Panc1 (cell line): ENCODE measurements around the gene SMYD5. TPM values are rescaled to one million over a fixed set of nuclear protein-coding genes. Genes with fewer than 3 reads are reported as not detected.

Experiments
- ATAC-seq: fragments of 200-7000 bp; cut with Tn5 transposase; 2 replicates; pipeline ENCODE4 v1.9.1; 2020; ENCODE audit warnings: mild to moderate bottlenecking, moderate library complexity
- BruUV-seq: library from RNA; stranded (reverse); fragments of 400-500 nt; replicated peaks from 2 replicates; lab custom pipeline; 2021; lab: Mats Ljungman, UMichigan
- CTCF ChIA-PET: fragments of 300-600 bp; sonication (Branson Sonifier 250); formaldehyde crosslinking; loops from one replicate; lab custom pipeline; 2022; ENCODE audit warnings: antibody characterized with exemption; lab: Charles Lee
- POLR2A ChIA-PET: fragments of 300-600 bp; sonication (Branson Sonifier 250); formaldehyde crosslinking; loops from one replicate; lab custom pipeline; 2022; ENCODE audit warnings: antibody characterized with exemption; lab: Charles Lee
- DNase-seq: peaks from one replicate; pipeline ENCODE4 v3.0.0-alpha.2; 2010; ENCODE audit warnings: low read depth, low spot score
- H3K27ac ChIP-seq: 2 replicates; pipeline ENCODE4 v1.5.1; 2011; ENCODE audit warnings: mild to moderate bottlenecking, low read length, inconsistent platforms
- H3K27me3 ChIP-seq: fragments of 200-500 bp; sonication (Bioruptor generic); 2 replicates; pipeline ENCODE4 v1.6.0; 2014; ENCODE audit warnings: low read length, inconsistent platforms; ENCODE audit not compliant: control insufficient read depth, insufficient read depth
- H3K36me3 ChIP-seq: fragments of 200-500 bp; sonication (Bioruptor generic); 2 replicates; pipeline ENCODE4 v1.5.1; 2014; ENCODE audit warnings: inconsistent platforms, mild to moderate bottlenecking, low read length, moderate library complexity; ENCODE audit not compliant: control insufficient read depth, insufficient read depth
- H3K4me1 ChIP-seq: 2 replicates; pipeline ENCODE4 v1.5.1; 2011; ENCODE audit warnings: inconsistent platforms, mild to moderate bottlenecking, low read length, moderate library complexity; ENCODE audit not compliant: control insufficient read depth, insufficient read depth
- H3K4me3 ChIP-seq, 2 experiments: 2 replicates each; pipeline ENCODE4 v1.5.1; 2011 to 2012; ENCODE audit warnings: low read depth in 2 of 2, low read length in 2 of 2, mild to moderate bottlenecking in 2 of 2, inconsistent platforms in 1 of 2, moderate library complexity in 1 of 2
- H3K9me3 ChIP-seq: fragments of 200-500 bp; sonication (Bioruptor generic); 2 replicates; pipeline ENCODE4 v1.5.1; 2014; ENCODE audit warnings: low read depth, mild to moderate bottlenecking, inconsistent platforms, low read length, moderate library complexity; ENCODE audit not compliant: control insufficient read depth, insufficient read depth
- CTCF ChIP-seq: fragments of 450-650 bp; IDR thresholded peaks from 2 replicates; pipeline ENCODE4 v1.5.1; 2017; ENCODE audit warnings: mild to moderate bottlenecking
- POLR2AphosphoS5 ChIP-seq: IDR thresholded peaks from 2 replicates; pipeline ENCODE4 v1.6.1; 2012; ENCODE audit warnings: mild to moderate bottlenecking, low read depth, low read length, moderate library complexity
- REST ChIP-seq, 2 experiments: IDR thresholded peaks; 2 replicates each; pipeline ENCODE4 v1.6.1; 2011 to 2012; ENCODE audit warnings: low read depth in 2 of 2, control low read depth in 1 of 2, low read length in 1 of 2, mild to moderate bottlenecking in 1 of 2, moderate library complexity in 1 of 2; ENCODE audit not compliant: insufficient read depth in 1 of 2
- SIN3A ChIP-seq: IDR thresholded peaks from 2 replicates; pipeline ENCODE4 v1.6.1; 2012; ENCODE audit warnings: low read depth, mild to moderate bottlenecking, low read length, moderate library complexity, borderline replicate concordance; ENCODE audit not compliant: insufficient read depth
- TCF7L2 ChIP-seq: IDR thresholded peaks from 2 replicates; pipeline ENCODE4 v1.6.1; 2011; ENCODE audit warnings: mild to moderate bottlenecking, low read depth, low read length, inconsistent platforms
- in situ Hi-C: cut with HindIII; loops from 2 replicates; pipeline ENCODE4 v1.10.0; 2016; ENCODE audit warnings: low sequenced_read_pairs, low pct_unique_long_range_greater_than_20kb
- intact Hi-C: fragments of 100-400 bp; cut with micrococcal nuclease; formaldehyde crosslinking; loops from one replicate; pipeline ENCODE4 v1.10.0; 2022; ENCODE audit not compliant: unreplicated experiment
- total RNA-seq: library from RNA; stranded (reverse); gene quantifications from one replicate; pipeline ENCODE4 v1.2.1, GENCODE V29; 2021; ENCODE audit not compliant: unreplicated experiment

The SMYD5 gene
- total RNA-seq, 1 experiment from 2014 or later, result 37.6 TPM

DNA sequence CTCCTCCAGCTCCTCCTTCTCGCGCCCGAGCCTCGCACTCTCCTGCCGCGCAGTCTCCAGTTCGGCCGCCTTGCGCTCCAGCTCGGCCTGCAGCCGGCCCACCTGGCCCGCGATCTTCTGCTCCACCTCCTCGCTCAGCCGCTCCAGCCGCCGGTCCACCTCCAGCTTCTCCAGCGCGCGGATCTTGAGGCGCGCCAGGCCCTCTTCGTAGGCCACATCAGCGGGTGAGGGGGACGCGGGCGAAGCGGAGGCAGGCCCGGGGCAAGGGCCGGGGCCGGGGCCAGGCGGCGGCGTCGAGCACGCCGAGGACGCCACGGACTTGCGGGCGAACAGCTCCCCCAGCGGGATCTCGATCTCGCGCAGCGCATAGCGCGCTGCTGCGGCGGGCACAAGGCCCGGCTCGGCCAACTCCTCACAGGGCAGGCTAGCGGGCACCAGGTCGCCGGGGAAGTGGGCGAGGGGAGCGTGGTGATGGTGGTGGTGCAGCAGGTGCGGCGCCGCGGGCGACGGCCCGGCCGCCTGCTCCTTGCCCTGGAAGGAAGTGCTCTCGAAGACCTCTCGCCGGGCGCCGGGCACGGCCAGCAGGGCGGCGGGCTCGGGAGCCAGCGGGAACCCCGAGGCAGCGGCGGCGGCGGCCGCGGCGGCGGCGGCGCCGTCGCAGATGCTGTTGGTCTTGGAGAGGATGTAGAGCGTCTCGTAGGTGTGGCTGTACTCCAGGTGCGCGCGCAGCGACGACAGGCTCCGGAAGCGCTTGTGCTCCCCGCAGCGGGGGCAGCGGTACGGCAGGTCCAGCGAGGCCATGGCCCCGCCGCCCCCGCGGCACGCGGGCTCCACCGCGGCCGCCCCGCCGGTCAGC is 55.0 kb downstream of the SMYD5 start:
- intact Hi-C loops (no loop called here), in situ Hi-C loops (no loop called here)
- ChIA-PET POLR2A (no interaction called here), CTCF (no interaction called here)
- no peak overlapping the region for H3K27ac ChIP-seq
- H3K9me3 ChIP-seq, result no peaks in the 10 kb centered on the region
- H3K4me3 ChIP-seq, result peak overlapping the region; percentile 43 to 52
- TF ChIP-seq REST (IDR thresholded peaks at IDR 0.05; ENCODE audit: insufficient read depth in 1 of 2, low read depth in 2 of 2, low read length in 1 of 2) (no peak), TCF7L2 (no peak), CTCF (peak; percentile 58)
- H3K36me3 ChIP-seq, result no peaks in the 10 kb centered on the region; the same call in 1 of the 2 replicates
- DNase-seq (no peak), ATAC-seq (peak; percentile 83)
- no TSS peak for BruUV-seq
- peaks cover 4% of the 10 kb centered on the region; the same call in 1 of the 2 replicates for H3K4me1 ChIP-seq
- H3K27me3 ChIP-seq, result no peaks in the 10 kb centered on the region

DNA sequence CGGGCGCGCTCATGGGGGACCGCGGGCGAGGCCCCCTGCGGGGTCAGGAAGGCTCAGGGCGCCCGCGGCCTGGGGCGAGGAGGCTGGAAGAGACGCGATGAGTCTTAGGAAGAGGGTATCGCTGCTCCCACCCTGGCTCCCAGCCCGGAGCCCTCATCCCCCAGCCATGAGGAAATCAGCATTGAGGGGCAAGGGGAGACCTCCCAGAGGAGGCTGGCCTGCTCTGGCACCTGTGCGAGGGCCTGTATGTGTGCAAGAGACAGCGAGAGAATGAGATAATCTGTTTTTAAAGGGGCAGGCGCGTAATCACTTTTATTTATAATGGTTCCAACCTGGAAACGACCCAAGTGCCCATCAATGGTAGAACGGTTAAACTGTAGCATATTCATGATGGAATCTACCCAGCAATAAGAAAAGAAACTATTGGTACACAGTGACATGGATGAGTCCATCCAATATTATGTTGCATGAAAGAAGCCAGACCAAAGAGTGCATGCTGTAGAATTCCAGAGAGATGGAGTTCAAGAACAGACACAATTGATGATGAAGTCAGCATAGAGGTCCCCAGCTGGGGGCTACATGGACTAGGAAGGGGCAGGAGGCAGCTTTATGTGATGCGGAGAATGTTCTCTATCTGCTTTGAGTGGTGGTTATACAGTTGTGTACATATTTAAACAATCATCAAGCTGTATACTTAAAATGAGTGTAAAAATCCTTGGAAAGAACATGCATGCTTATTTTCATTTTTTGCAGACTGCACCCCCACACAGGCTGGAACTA is 55.8 kb downstream of the SMYD5 start:
- POLR2A ChIA-PET, result no interaction called here

More for the DNA sequence above, 55.8 kb downstream of the SMYD5 start:
- in situ Hi-C loops, result no loop called here
- Histone ChIP-seq H3K27me3 (no peaks in the 10 kb centered on the region), H3K36me3 (no peaks in the 10 kb centered on the region; the same call in 1 of the 2 replicates), H3K4me1 (peaks cover 4% of the 10 kb centered on the region; the same call in 1 of the 2 replicates), H3K27ac (no peak overlapping the region; the same call in 1 of the 2 replicates), H3K4me3 (peak overlapping the region; percentile 43 to 52), H3K9me3 (no peaks in the 10 kb centered on the region)
- CTCF ChIA-PET, result interaction anchor here (0.5 kb wide), 1 partner anchor 93 kb away, joined by 11 read pairs; no protein-coding TSS in a partner anchor
- BruUV-seq, result no TSS peak
- ATAC-seq, result no peak
- intact Hi-C loops, result no loop called here
- DNase-seq, result no peak
- TF ChIP-seq SIN3A, result no peak
- no peak for TF ChIP-seq TCF7L2
- no peak for TF ChIP-seq CTCF
- TF ChIP-seq REST (IDR thresholded peaks at IDR 0.05; ENCODE audit: insufficient read depth in 1 of 2, low read depth in 2 of 2, low read length in 1 of 2), result no peak
- no peak for TF ChIP-seq POLR2AphosphoS5
